ENCODE measurements around the gene SLC2A9. TPM values are rescaled to one million over a fixed set of nuclear protein-coding genes. Genes with fewer than 3 reads are reported as not detected.

The SLC2A9 gene
- polyA plus RNA-seq, 3 donors from 2014 or later: 1.4 to 2.3 TPM; not detected in 1

GRCh38 chr4:10008609-10009005 lies 12.7 kb downstream of the SLC2A9 start:
- no peaks in the 10 kb centered on the region for H3K9me3 Mint-ChIP-seq
- DNase-seq: no peak

GRCh38 chr4:10007793-10008608 lies 13.3 kb downstream of the SLC2A9 start:
- Mint-ChIP-seq H3K4me1 (peaks cover 23 to 31% of the 10 kb centered on the region in 2 donors), H3K27me3 (ENCODE audit: low read depth in 3 of 3) (peaks cover 0 to 2% (median 0%) of the 10 kb centered on the region in 3 donors), H3K36me3 (peaks cover 0 to 3% (median 0%) of the 10 kb centered on the region in 3 donors), H3K9me3 (no peaks in the 10 kb centered on the region), H3K4me3 (no peak overlapping the region), H3K27ac (no peak overlapping the region)
- no peak for DNase-seq

More at GRCh38 chr4:10008609-10009005, 12.7 kb downstream of the SLC2A9 start:
- Mint-ChIP-seq H3K27ac (no peak overlapping the region), H3K4me3 (no peak overlapping the region), H3K36me3 (peaks cover 0 to 3% (median 0%) of the 10 kb centered on the region in 3 donors), H3K4me1 (peaks cover 20 to 27% of the 10 kb centered on the region in 2 donors), H3K27me3 (ENCODE audit: low read depth in 3 of 3) (peaks cover 0 to 2% (median 0%) of the 10 kb centered on the region in 3 donors)

- Mint-ChIP-seq H3K36me3 (peaks cover 0 to 2% (median 0%) of the 10 kb centered on the region in 3 donors), H3K9me3 (no peaks in the 10 kb centered on the region), H3K27me3 (ENCODE audit: low read depth in 3 of 3) (peaks cover 0 to 3% (median 0%) of the 10 kb centered on the region in 3 donors), H3K27ac (no peak overlapping the region), H3K4me1 (peaks cover 30 to 38% of the 10 kb centered on the region in 2 donors), H3K4me3 (no peak overlapping the region)
- DNase-seq: no peak
These were observed 13.9 kb downstream of the SLC2A9 start for GRCh38 chr4:10007436-10007740.

- peaks cover 0 to 3% (median 3%) of the 10 kb centered on the region in 3 donors for H3K27me3 Mint-ChIP-seq (ENCODE audit: low read depth in 3 of 3)
- peak overlapping the region in 1 of 5 donors; percentile 33 for H3K4me3 Mint-ChIP-seq
- peaks cover 35 to 43% of the 10 kb centered on the region in 2 donors for H3K4me1 Mint-ChIP-seq
- H3K27ac Mint-ChIP-seq: peak overlapping the region in 3 of 6 donors; percentile 11 to 78 (median 68)
- DNase-seq: no peak
- no peaks in the 10 kb centered on the region for H3K9me3 Mint-ChIP-seq
- no peaks in the 10 kb centered on the region for H3K36me3 Mint-ChIP-seq
These were observed 14.5 kb downstream of the SLC2A9 start for GRCh38 chr4:10006601-10007435.

- H3K4me1 Mint-ChIP-seq: peaks cover 38 to 48% of the 10 kb centered on the region in 2 donors
- peak overlapping the region in 5 of 6 donors; percentile 6 to 78 (median 68) for H3K27ac Mint-ChIP-seq
- no peaks in the 10 kb centered on the region for H3K9me3 Mint-ChIP-seq
- peak overlapping the region in 3 of 5 donors; percentile 10 to 33 (median 26) for H3K4me3 Mint-ChIP-seq
- H3K36me3 Mint-ChIP-seq: no peaks in the 10 kb centered on the region
- DNase-seq: peak in 2 of 3 donors; percentile 6 to 14
- peaks cover 0 to 3% (median 3%) of the 10 kb centered on the region in 3 donors for H3K27me3 Mint-ChIP-seq (ENCODE audit: low read depth in 3 of 3)
These were observed 15.1 kb downstream of the SLC2A9 start for GRCh38 chr4:10006231-10006600.

- Mint-ChIP-seq H3K4me1 (peaks cover 38 to 48% of the 10 kb centered on the region in 2 donors), H3K27me3 (ENCODE audit: low read depth in 3 of 3) (peaks cover 0 to 3% (median 3%) of the 10 kb centered on the region in 3 donors), H3K36me3 (no peaks in the 10 kb centered on the region), H3K9me3 (no peaks in the 10 kb centered on the region), H3K27ac (peak overlapping the region in 5 of 6 donors; percentile 11 to 78 (median 62)), H3K4me3 (peak overlapping the region in 2 of 5 donors; percentile 26 to 27)
- no peak for DNase-seq
These were observed 15.7 kb downstream of the SLC2A9 start for GRCh38 chr4:10005632-10006031.

GRCh38 chr4:10003666-10004065 lies 17.6 kb downstream of the SLC2A9 start:
- peaks cover 0 to 5% (median 1%) of the 10 kb centered on the region in 3 donors for H3K27me3 Mint-ChIP-seq (ENCODE audit: low read depth in 3 of 3)
- H3K27ac Mint-ChIP-seq: peak overlapping the region in 1 of 6 donors; percentile 7
- peak overlapping the region in 2 of 5 donors; percentile 18 to 38 for H3K4me3 Mint-ChIP-seq
- H3K4me1 Mint-ChIP-seq: peaks cover 38 to 45% of the 10 kb centered on the region in 2 donors
- no peak for DNase-seq
- no peaks in the 10 kb centered on the region for H3K36me3 Mint-ChIP-seq
- no peaks in the 10 kb centered on the region for H3K9me3 Mint-ChIP-seq

DNA sequence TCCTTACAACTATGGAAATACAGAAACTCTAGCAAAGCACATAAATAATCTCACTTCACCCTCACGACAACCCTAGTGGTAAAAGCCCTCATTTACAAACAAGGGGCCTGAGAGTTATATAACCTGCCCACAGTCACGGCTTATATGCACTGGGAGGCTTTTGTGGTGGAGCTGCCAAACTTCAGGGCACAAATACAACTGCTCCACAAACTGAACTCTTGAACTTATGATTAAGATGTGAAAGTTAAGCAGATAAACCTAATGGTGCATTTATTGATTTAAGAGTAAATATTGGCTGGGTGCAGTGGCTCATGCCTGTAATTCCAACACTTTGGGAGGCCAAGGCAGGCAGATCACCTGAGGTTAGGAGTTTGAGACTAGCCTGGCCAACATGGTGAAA lies 19.0 kb downstream of the SLC2A9 start:
- Mint-ChIP-seq H3K36me3 (no peaks in the 10 kb centered on the region), H3K9me3 (no peaks in the 10 kb centered on the region), H3K4me1 (peaks cover 38 to 45% of the 10 kb centered on the region in 2 donors), H3K4me3 (peak overlapping the region; percentile 16 to 71 (median 36)), H3K27ac (peak overlapping the region in 4 of 6 donors; percentile 30 to 83 (median 79)), H3K27me3 (ENCODE audit: low read depth in 3 of 3) (peaks cover 0 to 7% (median 1%) of the 10 kb centered on the region in 3 donors)
- peak; percentile 30 to 57 (median 36) for DNase-seq

GRCh38 chr4:10001757-10002156 lies 19.5 kb downstream of the SLC2A9 start:
- Mint-ChIP-seq H3K9me3 (no peaks in the 10 kb centered on the region), H3K27me3 (ENCODE audit: low read depth in 3 of 3) (peaks cover 0 to 7% (median 1%) of the 10 kb centered on the region in 3 donors), H3K36me3 (peaks cover 0 to under 1% (median 0%) of the 10 kb centered on the region in 3 donors), H3K4me3 (peak overlapping the region in 2 of 5 donors; percentile 68 to 71), H3K27ac (peak overlapping the region in 3 of 6 donors; percentile 30 to 80 (median 78)), H3K4me1 (peaks cover 38 to 44% of the 10 kb centered on the region in 2 donors)
- DNase-seq: no peak

DNA sequence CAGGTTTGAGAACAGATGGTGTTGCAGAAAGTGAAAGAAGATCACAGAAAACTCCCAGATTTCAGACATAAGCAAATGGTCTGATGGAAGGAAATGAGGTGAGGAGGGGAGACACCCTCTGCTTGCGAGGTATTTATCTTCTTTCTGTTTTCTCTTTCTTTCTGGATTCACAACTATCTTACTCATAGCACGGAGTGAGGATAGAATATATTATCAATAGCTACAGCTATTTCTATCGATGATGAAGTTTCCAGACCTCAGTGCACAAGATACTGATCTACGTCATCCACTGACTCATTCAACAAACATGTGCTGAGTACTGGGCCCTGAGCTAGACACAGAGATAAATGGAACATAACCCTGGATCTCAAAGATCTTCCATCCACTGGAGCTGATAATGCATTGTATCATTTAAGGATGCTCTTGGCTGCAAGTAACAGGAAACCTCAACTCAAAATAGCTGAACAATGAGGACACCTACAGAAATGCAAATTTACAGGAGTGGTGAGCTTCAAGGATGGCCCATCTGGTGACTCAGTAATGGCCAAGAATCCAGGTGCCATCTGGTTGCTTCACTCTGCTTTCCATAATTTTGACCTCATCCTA lies 21.2 kb downstream of the SLC2A9 start:
- no peak overlapping the region for H3K27ac Mint-ChIP-seq
- H3K36me3 Mint-ChIP-seq: peaks cover 0 to 4% (median 0%) of the 10 kb centered on the region in 3 donors
- H3K4me1 Mint-ChIP-seq: peaks cover 25 to 30% of the 10 kb centered on the region in 2 donors
- H3K27me3 Mint-ChIP-seq (ENCODE audit: low read depth in 3 of 3): peaks cover 0 to 9% (median 1%) of the 10 kb centered on the region in 3 donors
- H3K9me3 Mint-ChIP-seq: no peaks in the 10 kb centered on the region
- DNase-seq: no peak
- H3K4me3 Mint-ChIP-seq: no peak overlapping the region

DNA sequence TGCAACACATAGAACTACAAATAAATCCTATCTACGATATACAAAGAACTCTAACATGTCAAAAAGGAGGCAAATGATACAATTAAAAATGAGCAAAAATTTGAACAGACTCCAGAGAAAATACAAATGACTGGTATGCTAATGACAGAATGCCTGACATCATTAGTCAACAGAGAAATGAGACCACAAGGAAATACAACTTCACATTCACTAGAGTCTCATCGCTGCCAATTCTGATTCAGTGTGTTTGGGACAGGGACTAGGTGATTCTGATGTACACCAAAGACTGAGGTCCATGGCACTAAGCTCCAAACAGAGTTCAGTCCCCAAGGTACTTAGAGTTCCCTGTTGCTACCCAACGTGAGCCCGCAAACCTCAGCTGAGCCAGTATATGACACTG lies 23.4 kb downstream of the SLC2A9 start:
- Mint-ChIP-seq H3K27me3 (ENCODE audit: low read depth in 3 of 3) (peaks cover 0 to 9% (median 1%) of the 10 kb centered on the region in 3 donors), H3K9me3 (no peaks in the 10 kb centered on the region), H3K4me3 (no peak overlapping the region), H3K27ac (no peak overlapping the region), H3K36me3 (peaks cover 0 to 4% (median 0%) of the 10 kb centered on the region in 3 donors), H3K4me1 (peaks cover 17 to 22% of the 10 kb centered on the region in 2 donors)
- DNase-seq: no peak

GRCh38 chr4:9996319-9997110 lies 24.8 kb downstream of the SLC2A9 start:
- peaks cover 3 to 8% of the 10 kb centered on the region in 2 donors for H3K4me1 Mint-ChIP-seq
- no peak overlapping the region for H3K4me3 Mint-ChIP-seq
- H3K27ac Mint-ChIP-seq: peak overlapping the region in 1 of 6 donors; percentile 2
- H3K27me3 Mint-ChIP-seq (ENCODE audit: low read depth in 3 of 3): peaks cover 0 to 6% (median 0%) of the 10 kb centered on the region in 3 donors
- no peaks in the 10 kb centered on the region for H3K9me3 Mint-ChIP-seq
- DNase-seq: no peak
- peaks cover 0 to 4% (median 0%) of the 10 kb centered on the region in 3 donors for H3K36me3 Mint-ChIP-seq

All from immature natural killer cell (primary cell).